Measurements from ENCODE around the gene AMIGO1. TPM values are rescaled to one million over a fixed set of nuclear protein-coding genes. Genes with fewer than 3 reads are reported as not detected.

AMIGO1 gene
- total RNA-seq, 1 experiment from 2014 or later: 0.37 TPM

DNA sequence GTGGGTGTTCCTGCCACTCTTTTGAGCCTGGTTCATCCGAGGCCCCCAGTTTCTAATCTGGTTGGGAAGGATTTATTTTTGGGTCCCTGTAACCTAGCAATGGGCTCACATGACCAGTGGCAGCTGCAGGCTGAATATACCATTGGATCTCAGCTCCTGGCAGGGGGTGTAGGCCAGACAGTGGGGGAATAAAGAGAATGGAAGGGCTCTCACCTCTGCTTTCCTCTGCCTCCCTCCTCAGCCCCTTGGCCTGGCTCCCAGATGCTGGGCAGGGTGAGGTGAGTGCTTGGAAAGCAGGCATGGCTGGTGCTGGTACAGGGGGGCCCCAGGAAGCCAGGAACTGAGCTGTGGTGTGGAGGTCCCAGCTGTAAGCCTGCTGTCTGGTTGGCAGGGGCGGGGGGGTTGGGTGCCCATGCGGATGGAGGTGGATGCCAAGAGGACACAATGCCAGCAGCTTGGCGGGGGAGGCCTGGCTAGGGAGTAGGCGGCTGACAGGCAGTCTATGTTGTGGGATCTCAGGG is 26.5 kb upstream of the AMIGO1 start:
- H3K4me1 ChIP-seq (ENCODE audit: low read length): peaks cover 10% of the 10 kb centered on the region
- H3K9ac ChIP-seq (ENCODE audit: low read length): no peak overlapping the region
- no peak for DNase-seq

DNA sequence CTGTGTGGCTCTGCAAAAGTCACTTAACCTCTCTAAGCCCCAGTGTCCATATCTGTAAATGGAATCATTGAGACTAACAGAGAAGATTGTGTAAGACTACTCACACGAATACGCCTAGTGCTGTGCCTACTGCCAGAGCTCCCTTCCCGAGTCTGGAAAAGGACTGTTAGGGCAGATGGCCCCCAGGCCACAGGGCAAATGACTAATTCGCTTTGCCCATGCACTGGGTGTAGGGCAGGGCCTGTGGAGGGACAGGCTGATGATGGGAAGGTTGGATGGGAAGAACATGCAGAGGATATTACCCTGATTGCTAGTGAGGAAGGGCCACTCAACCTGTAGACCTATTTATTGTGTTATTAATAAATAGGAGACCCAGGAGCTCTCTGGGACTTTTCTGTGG is 26.0 kb upstream of the AMIGO1 start:
- Histone ChIP-seq H3K9me3 (ENCODE audit: low read length) (no peaks in the 10 kb centered on the region), H3K36me3 (ENCODE audit: insufficient read depth, low read length) (no peaks in the 10 kb centered on the region), H4K20me1 (ENCODE audit: insufficient read depth, low read depth, low read length) (no peaks in the 10 kb centered on the region), H3K9me2 (replicated peaks; ENCODE audit: insufficient read depth, low read length) (no peaks in the 10 kb centered on the region), H3K4me3 (ENCODE audit: low read length) (no peak overlapping the region), H3K4me2 (ENCODE audit: low read depth, low read length, poor library complexity, severe bottlenecking) (no peak overlapping the region), H2AFZ (ENCODE audit: low read length) (no peak overlapping the region), H3K4me1 (ENCODE audit: low read length) (peaks cover 16% of the 10 kb centered on the region), H3K27ac (ENCODE audit: low read length) (no peak overlapping the region), H3K79me2 (ENCODE audit: low read length) (no peaks in the 10 kb centered on the region), H3K9ac (ENCODE audit: low read length) (no peak overlapping the region), H3K27me3 (ENCODE audit: low read length) (no peaks in the 10 kb centered on the region)
- no peak for DNase-seq

More for the DNA sequence above, 26.5 kb upstream of the AMIGO1 start:
- no peaks in the 10 kb centered on the region for H4K20me1 ChIP-seq (ENCODE audit: insufficient read depth, low read depth, low read length)
- no peaks in the 10 kb centered on the region for H3K9me3 ChIP-seq (ENCODE audit: low read length)
- no peak overlapping the region for H3K27ac ChIP-seq (ENCODE audit: low read length)
- no peaks in the 10 kb centered on the region for H3K27me3 ChIP-seq (ENCODE audit: low read length)
- H3K9me2 ChIP-seq (replicated peaks; ENCODE audit: insufficient read depth, low read length): no peaks in the 10 kb centered on the region
- H2AFZ ChIP-seq (ENCODE audit: low read length): no peak overlapping the region
- no peaks in the 10 kb centered on the region for H3K79me2 ChIP-seq (ENCODE audit: low read length)
- no peak overlapping the region for H3K4me2 ChIP-seq (ENCODE audit: low read depth, low read length, poor library complexity, severe bottlenecking)
- H3K36me3 ChIP-seq (ENCODE audit: insufficient read depth, low read length): no peaks in the 10 kb centered on the region
- H3K4me3 ChIP-seq (ENCODE audit: low read length): no peak overlapping the region

DNA sequence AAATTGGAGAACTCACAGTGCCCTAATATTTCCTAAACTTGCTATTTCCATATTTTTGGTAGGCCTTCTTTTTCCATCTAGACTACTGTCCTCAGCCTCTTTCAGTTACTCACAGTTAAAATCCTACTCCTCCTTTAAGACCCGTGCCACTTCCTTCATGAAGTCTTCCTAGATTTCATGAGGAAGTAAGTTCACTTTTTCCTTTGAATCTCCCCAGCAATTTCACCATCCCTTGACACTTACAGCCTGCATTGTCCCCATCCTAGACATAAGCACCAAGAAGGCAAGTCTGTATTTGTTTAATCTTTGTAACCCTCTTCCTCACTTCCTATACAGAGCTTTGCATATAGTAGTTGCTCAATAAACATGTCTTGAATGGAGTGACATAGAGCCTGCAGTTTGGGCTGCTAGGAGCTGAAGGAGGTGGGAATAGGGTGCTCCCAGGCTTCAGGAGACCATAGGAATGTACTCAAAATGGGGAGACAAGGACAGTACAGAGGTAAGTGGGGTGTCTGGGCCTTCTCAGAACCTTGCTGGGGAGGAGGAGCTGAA is 24.9 kb upstream of the AMIGO1 start:
- no peak overlapping the region for H3K27ac ChIP-seq (ENCODE audit: low read length)
- no peak for DNase-seq
- H3K9me3 ChIP-seq (ENCODE audit: low read length): no peaks in the 10 kb centered on the region
- H3K27me3 ChIP-seq (ENCODE audit: low read length): no peaks in the 10 kb centered on the region
- no peak overlapping the region for H3K4me3 ChIP-seq (ENCODE audit: low read length)
- no peaks in the 10 kb centered on the region for H3K36me3 ChIP-seq (ENCODE audit: insufficient read depth, low read length)
- no peak overlapping the region for H2AFZ ChIP-seq (ENCODE audit: low read length)
- H3K4me2 ChIP-seq (ENCODE audit: low read depth, low read length, poor library complexity, severe bottlenecking): no peak overlapping the region
- no peak overlapping the region for H3K9ac ChIP-seq (ENCODE audit: low read length)
- H4K20me1 ChIP-seq (ENCODE audit: insufficient read depth, low read depth, low read length): no peaks in the 10 kb centered on the region
- H3K9me2 ChIP-seq (replicated peaks; ENCODE audit: insufficient read depth, low read length): no peaks in the 10 kb centered on the region
- H3K79me2 ChIP-seq (ENCODE audit: low read length): no peaks in the 10 kb centered on the region
- H3K4me1 ChIP-seq (ENCODE audit: low read length): peaks cover 27% of the 10 kb centered on the region

DNA sequence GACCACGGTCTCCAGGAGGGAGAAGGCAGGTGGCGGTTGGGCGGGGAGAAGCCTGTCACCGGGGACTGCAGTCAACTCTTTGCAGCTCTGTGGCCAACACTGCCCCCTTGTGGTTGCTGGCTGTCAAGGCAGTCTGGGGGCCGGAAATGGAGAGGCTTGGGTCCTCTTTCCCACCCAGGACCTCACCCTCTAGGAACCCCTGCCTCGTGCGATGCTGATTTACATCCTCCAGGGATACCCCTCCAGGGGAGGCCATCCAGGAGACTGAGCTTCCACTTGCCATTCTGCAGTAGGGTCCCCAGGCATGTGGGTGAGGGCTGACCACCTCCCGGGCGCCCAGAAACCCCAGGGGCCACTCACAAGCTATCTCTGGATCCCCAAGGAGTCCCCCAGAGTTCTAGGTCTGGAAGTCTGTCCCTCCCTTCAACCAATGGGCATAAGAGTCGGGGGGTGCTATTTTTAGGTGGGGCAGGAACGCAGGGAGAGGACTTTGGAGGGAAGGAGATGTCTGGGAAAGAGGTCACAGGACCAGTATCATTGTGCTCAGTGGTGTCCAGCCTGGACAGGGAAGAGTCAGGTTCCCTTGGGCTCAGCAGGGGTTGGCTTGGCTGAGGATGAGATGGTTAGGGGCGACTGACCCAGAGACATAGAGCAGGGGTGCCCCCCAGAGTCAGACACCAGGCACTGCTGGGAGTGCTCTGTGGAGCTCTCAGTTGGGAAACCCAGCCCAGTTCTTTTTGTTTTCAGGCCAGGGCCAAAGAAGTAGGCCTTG is 23.0 kb upstream of the AMIGO1 start:
- H4K20me1 ChIP-seq (ENCODE audit: insufficient read depth, low read depth, low read length): no peaks in the 10 kb centered on the region
- H3K27me3 ChIP-seq (ENCODE audit: low read length): no peaks in the 10 kb centered on the region
- H3K4me3 ChIP-seq (ENCODE audit: low read length): peak overlapping the region; percentile 50; the same call in 1 of the 2 replicates
- peak; percentile 94 for DNase-seq
- peaks cover 29% of the 10 kb centered on the region for H3K4me1 ChIP-seq (ENCODE audit: low read length)
- no peaks in the 10 kb centered on the region for H3K79me2 ChIP-seq (ENCODE audit: low read length)
- H3K9me2 ChIP-seq (replicated peaks; ENCODE audit: insufficient read depth, low read length): no peaks in the 10 kb centered on the region
- peak overlapping the region; percentile 60 for H3K9ac ChIP-seq (ENCODE audit: low read length)
- H3K27ac ChIP-seq (ENCODE audit: low read length): no peak overlapping the region
- peak overlapping the region; percentile 93 for H2AFZ ChIP-seq (ENCODE audit: low read length)
- peak overlapping the region; percentile 69 for H3K4me2 ChIP-seq (ENCODE audit: low read depth, low read length, poor library complexity, severe bottlenecking)
- H3K36me3 ChIP-seq (ENCODE audit: insufficient read depth, low read length): no peaks in the 10 kb centered on the region
- no peaks in the 10 kb centered on the region for H3K9me3 ChIP-seq (ENCODE audit: low read length)

DNA sequence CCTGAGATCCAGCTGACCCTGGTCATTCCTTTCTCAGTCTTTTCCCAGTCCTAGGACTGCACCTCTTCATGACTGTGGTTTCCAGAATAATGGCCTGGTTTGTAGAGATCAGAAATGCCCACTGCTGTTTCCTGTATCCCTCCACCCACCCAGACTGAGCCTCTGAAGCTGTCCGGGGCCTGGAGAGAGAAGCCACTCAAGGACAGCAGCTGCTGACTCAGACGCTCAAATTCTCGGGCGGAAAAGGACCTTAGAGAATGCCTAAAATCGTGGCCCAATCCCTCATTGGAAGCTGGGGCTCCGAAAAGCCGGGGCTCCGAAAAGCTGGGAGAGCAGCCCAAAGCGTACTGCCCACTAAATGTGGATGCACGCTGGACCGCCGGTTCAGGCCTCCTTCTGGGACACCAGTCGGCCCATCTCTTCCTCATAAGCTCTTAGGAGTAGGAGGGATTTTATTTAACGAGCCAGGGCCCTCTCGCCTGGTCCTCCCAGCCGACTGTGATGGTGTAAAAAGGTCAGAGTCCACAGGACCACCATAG is 22.4 kb upstream of the AMIGO1 start:
- Histone ChIP-seq H3K27ac (ENCODE audit: low read length) (no peak overlapping the region), H3K79me2 (ENCODE audit: low read length) (no peaks in the 10 kb centered on the region), H3K4me3 (ENCODE audit: low read length) (no peak overlapping the region), H2AFZ (ENCODE audit: low read length) (no peak overlapping the region), H3K9me3 (ENCODE audit: low read length) (no peaks in the 10 kb centered on the region), H3K4me2 (ENCODE audit: low read depth, low read length, poor library complexity, severe bottlenecking) (peak overlapping the region; percentile 69), H3K27me3 (ENCODE audit: low read length) (no peaks in the 10 kb centered on the region), H3K9me2 (replicated peaks; ENCODE audit: insufficient read depth, low read length) (no peaks in the 10 kb centered on the region), H4K20me1 (ENCODE audit: insufficient read depth, low read depth, low read length) (no peaks in the 10 kb centered on the region), H3K4me1 (ENCODE audit: low read length) (peaks cover 29% of the 10 kb centered on the region), H3K36me3 (ENCODE audit: insufficient read depth, low read length) (no peaks in the 10 kb centered on the region), H3K9ac (ENCODE audit: low read length) (no peak overlapping the region)
- no peak for DNase-seq

DNA sequence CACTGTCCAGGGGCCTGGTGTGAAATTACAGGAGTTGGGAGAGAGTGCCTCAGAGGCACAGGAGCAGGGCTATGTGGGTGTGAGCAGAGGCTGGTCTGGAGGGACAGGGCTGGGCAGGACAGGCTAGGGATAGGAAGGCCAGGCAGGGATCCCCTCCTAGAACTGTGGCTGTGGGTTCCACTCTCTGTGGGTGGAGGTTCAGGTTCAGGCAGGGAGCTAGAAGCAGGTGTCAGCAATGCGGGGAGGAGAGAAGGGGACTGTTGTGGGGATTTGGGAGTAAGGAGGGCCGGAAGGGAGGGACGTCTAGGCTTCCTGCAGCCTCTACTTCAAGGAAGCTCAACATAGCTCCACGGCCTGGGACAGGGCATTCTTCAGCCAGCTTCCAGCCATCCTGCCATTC is 21.9 kb upstream of the AMIGO1 start:
- Histone ChIP-seq H2AFZ (ENCODE audit: low read length) (no peak overlapping the region), H3K27ac (ENCODE audit: low read length) (no peak overlapping the region), H3K4me3 (ENCODE audit: low read length) (no peak overlapping the region), H3K36me3 (ENCODE audit: insufficient read depth, low read length) (no peaks in the 10 kb centered on the region), H3K4me1 (ENCODE audit: low read length) (peaks cover 29% of the 10 kb centered on the region), H3K27me3 (ENCODE audit: low read length) (no peaks in the 10 kb centered on the region), H3K9ac (ENCODE audit: low read length) (no peak overlapping the region), H4K20me1 (ENCODE audit: insufficient read depth, low read depth, low read length) (no peaks in the 10 kb centered on the region), H3K4me2 (ENCODE audit: low read depth, low read length, poor library complexity, severe bottlenecking) (no peak overlapping the region), H3K9me2 (replicated peaks; ENCODE audit: insufficient read depth, low read length) (no peaks in the 10 kb centered on the region), H3K79me2 (ENCODE audit: low read length) (no peaks in the 10 kb centered on the region), H3K9me3 (ENCODE audit: low read length) (no peaks in the 10 kb centered on the region)
- DNase-seq: no peak

DNA sequence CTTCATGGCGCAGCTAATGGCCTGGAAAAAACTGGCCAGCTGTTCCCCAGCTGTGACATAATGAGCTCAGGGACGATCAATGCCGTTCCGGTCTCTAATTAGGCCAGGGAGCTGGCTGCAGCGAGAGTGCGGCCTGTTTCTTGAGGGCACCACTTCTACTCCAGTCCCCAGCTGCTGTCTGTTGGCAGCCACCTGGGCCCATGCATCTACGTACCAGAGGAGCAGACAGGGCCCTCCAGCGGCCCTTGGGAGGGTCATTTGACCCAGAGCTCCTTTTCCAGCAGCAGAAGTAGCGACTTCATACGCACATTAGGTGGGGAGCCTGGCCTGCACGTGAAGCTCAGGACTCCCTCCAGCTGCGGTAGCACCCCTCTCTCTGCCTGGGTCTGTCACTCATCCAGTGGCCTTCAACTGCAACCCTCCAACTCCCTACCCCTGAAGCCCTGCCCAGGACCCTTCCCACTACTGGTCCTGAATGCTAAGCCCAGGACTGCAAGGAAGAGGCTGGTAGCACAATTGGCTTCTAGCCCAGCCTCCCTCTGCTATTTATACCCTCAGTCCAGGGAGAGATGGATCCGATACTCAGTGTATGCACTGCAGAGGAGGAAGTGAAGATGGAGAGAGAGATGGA is 21.0 kb upstream of the AMIGO1 start:
- H3K4me1 ChIP-seq (ENCODE audit: low read length): peaks cover 29% of the 10 kb centered on the region
- H3K27ac ChIP-seq (ENCODE audit: low read length): no peak overlapping the region
- no peak for DNase-seq
- no peaks in the 10 kb centered on the region for H3K27me3 ChIP-seq (ENCODE audit: low read length)
- H3K79me2 ChIP-seq (ENCODE audit: low read length): no peaks in the 10 kb centered on the region
- no peak overlapping the region for H2AFZ ChIP-seq (ENCODE audit: low read length)
- H3K9me3 ChIP-seq (ENCODE audit: low read length): no peaks in the 10 kb centered on the region
- H3K9ac ChIP-seq (ENCODE audit: low read length): no peak overlapping the region; the same call in 1 of the 2 replicates
- H3K4me2 ChIP-seq (ENCODE audit: low read depth, low read length, poor library complexity, severe bottlenecking): peak overlapping the region; percentile 62
- H4K20me1 ChIP-seq (ENCODE audit: insufficient read depth, low read depth, low read length): no peaks in the 10 kb centered on the region
- H3K9me2 ChIP-seq (replicated peaks; ENCODE audit: insufficient read depth, low read length): no peaks in the 10 kb centered on the region
- H3K4me3 ChIP-seq (ENCODE audit: low read length): no peak overlapping the region
- H3K36me3 ChIP-seq (ENCODE audit: insufficient read depth, low read length): no peaks in the 10 kb centered on the region

DNA sequence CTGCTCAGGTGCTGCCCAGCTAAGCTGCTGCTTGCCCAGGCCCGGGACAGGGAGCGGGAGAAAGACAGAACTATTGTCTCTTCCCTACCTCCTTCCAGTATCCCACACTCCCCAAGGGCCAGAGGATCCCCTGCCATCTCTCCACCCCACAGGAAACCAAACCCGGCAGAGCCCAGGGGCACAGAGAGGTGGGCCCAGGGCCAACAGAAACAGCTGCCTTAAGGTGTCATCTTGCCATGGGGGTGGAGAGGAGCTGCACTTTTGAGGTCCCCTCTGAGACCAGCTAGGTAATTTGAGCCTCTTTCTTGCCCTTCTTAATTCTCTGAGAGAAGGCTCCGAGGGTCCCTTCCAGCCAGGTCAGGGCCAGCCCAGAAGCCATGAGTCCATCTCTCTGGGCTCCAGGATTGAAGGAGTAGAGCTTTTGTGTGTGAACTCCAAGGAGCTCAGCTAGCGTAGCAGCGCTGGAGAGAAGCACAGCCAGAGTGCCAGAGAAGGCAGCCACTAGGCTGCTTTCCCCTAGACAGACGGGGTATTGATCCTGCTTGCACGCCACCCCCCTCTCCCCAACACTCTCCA is 20.4 kb upstream of the AMIGO1 start:
- H3K27ac ChIP-seq (ENCODE audit: low read length): no peak overlapping the region
- no peaks in the 10 kb centered on the region for H4K20me1 ChIP-seq (ENCODE audit: insufficient read depth, low read depth, low read length)
- H3K4me3 ChIP-seq (ENCODE audit: low read length): peak overlapping the region; percentile 46; the same call in 1 of the 2 replicates
- H3K79me2 ChIP-seq (ENCODE audit: low read length): no peaks in the 10 kb centered on the region
- peak overlapping the region; percentile 37 for H3K9ac ChIP-seq (ENCODE audit: low read length)
- no peak overlapping the region for H2AFZ ChIP-seq (ENCODE audit: low read length)
- peaks cover 29% of the 10 kb centered on the region for H3K4me1 ChIP-seq (ENCODE audit: low read length)
- H3K4me2 ChIP-seq (ENCODE audit: low read depth, low read length, poor library complexity, severe bottlenecking): peak overlapping the region; percentile 62
- no peaks in the 10 kb centered on the region for H3K27me3 ChIP-seq (ENCODE audit: low read length)
- H3K9me3 ChIP-seq (ENCODE audit: low read length): no peaks in the 10 kb centered on the region
- DNase-seq: peak; percentile 76
- no peaks in the 10 kb centered on the region for H3K9me2 ChIP-seq (replicated peaks; ENCODE audit: insufficient read depth, low read length)
- H3K36me3 ChIP-seq (ENCODE audit: insufficient read depth, low read length): no peaks in the 10 kb centered on the region

Data from Karpas-422 (cell line).